ENCODE measurements around the gene MIA. TPM values are rescaled to one million over a fixed set of nuclear protein-coding genes. Genes with fewer than 3 reads are reported as not detected.

The MIA gene
- total and polyA plus RNA-seq, 2 of the 4 experiments (the other 2 are of a cell fraction) = 0.44 TPM; not detected in 1

DNA sequence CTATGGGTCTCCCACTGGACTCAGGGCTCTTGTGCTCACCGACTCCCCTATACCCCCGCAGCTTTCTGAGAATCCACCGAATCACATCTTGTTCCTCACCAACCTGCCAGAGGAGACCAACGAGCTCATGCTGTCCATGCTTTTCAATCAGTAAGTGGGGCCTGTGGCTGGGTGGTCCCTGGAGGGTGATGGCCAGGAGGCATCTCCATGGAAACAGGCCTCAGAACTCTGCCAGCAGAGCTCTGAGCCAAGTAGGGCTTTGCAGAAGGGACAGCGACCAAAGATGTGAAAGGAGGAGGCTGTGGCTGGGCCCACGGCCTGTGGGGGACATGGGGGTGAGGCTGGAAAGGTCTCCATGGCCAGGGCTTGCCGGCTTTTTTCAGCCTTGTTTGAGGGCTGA, 11.8 kb upstream of the MIA start:
- ChIA-PET POLR2A (ENCODE audit: unreplicated experiment) (no interaction called here), CTCF (no interaction called here)
- Histone ChIP-seq H3K9me1 (ENCODE audit: insufficient read depth, low read length) (peaks cover under 1% of the 10 kb centered on the region; the same call in 1 of the 2 replicates), H3K27me3 (ENCODE audit: control insufficient read depth, insufficient read depth, low read length) (no peaks in the 10 kb centered on the region), H2AK5ac (ENCODE audit: low read depth, low read length) (no peak overlapping the region), H2AK9ac (replicated peaks; ENCODE audit: low read depth, low read length, poor library complexity) (peak overlapping the region; percentile 15), H3K4me1 (ENCODE audit: control insufficient read depth, insufficient read depth, low read length) (no peaks in the 10 kb centered on the region), H4K8ac (ENCODE audit: low read depth in 2 of 2, low read length in 2 of 2) (no peak overlapping the region), H3K14ac (replicated peaks; ENCODE audit: low read depth, low read length) (no peak overlapping the region), H3K4me3 (ENCODE audit: insufficient read depth, low read depth, low read length) (no peak overlapping the region), H2BK120ac (ENCODE audit: low read depth, low read length) (no peak overlapping the region), H4K91ac (ENCODE audit: insufficient read depth, low read depth, low read length) (no peak overlapping the region), H4K20me1 (ENCODE audit: insufficient read depth, low read length) (peaks cover 8% of the 10 kb centered on the region), H3K18ac (ENCODE audit: low read depth, low read length) (no peak overlapping the region), H3K4me2 (ENCODE audit: low read depth, low read length) (no peak overlapping the region), H2BK15ac (ENCODE audit: low read depth, low read length) (no peak overlapping the region), H2BK5ac (ENCODE audit: low read depth, low read length, poor library complexity, severe bottlenecking) (no peak overlapping the region), H3K56ac (ENCODE audit: extremely low read depth, insufficient read depth, low read length) (no peak overlapping the region), H3K4ac (ENCODE audit: low read depth, low read length) (no peak overlapping the region), H3K36me3 (ENCODE audit: control insufficient read depth, insufficient read depth, low read length) (peaks cover 75% of the 10 kb centered on the region), H4K5ac (ENCODE audit: low read depth, low read length) (no peak overlapping the region), H3K9me3 (ENCODE audit: control insufficient read depth, insufficient read depth, low read length) (no peaks in the 10 kb centered on the region), H3K79me1 (ENCODE audit: low read depth in 1 of 2, low read length in 2 of 2) (peaks cover 26 to 35% of the 10 kb centered on the region in 2 experiments), H2AFZ (replicated peaks; ENCODE audit: low read length, poor library complexity) (no peak overlapping the region), H2BK20ac (ENCODE audit: low read depth, low read length) (no peak overlapping the region), H3K27ac (ENCODE audit: insufficient read depth, low read length) (no peak overlapping the region), H3K23ac (ENCODE audit: low read depth, low read length) (no peak overlapping the region), H3K9ac (ENCODE audit: low read depth, low read length) (no peak overlapping the region)
- intact Hi-C loops (cut with micrococcal nuclease) (no loop called here), in situ Hi-C loops (cut with MboI; ENCODE audit: low sequenced_read_pairs) (no loop called here), dilution Hi-C loops (cut with HindIII; ENCODE audit: low sequenced_read_pairs, unreplicated experiment) (no loop called here)
- 86% methylated on average over 1 of the region's 7 CpGs; no CpG with 5 or more reads in 1 of the 2 experiments for WGBS, 2 experiments (ENCODE audit: extremely low coverage in 2 of 2, insufficient read length in 1 of 2)
- ATAC-seq (ENCODE audit: low read depth) (no peak), DNase-seq (no peak)
- TF ChIP-seq SMC3 (IDR thresholded peaks at IDR 0.05; ENCODE audit: low read depth, low read length) = no peak
- TF ChIP-seq, protein P1, sequence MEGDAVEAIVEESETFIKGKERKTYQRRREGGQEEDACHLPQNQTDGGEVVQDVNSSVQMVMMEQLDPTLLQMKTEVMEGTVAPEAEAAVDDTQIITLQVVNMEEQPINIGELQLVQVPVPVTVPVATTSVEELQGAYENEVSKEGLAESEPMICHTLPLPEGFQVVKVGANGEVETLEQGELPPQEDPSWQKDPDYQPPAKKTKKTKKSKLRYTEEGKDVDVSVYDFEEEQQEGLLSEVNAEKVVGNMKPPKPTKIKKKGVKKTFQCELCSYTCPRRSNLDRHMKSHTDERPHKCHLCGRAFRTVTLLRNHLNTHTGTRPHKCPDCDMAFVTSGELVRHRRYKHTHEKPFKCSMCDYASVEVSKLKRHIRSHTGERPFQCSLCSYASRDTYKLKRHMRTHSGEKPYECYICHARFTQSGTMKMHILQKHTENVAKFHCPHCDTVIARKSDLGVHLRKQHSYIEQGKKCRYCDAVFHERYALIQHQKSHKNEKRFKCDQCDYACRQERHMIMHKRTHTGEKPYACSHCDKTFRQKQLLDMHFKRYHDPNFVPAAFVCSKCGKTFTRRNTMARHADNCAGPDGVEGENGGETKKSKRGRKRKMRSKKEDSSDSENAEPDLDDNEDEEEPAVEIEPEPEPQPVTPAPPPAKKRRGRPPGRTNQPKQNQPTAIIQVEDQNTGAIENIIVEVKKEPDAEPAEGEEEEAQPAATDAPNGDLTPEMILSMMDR (conservative IDR thresholded peaks at IDR 0.05; ENCODE audit: low read depth, low read length) = no peak
- TF ChIP-seq RAD21 (IDR thresholded peaks at IDR 0.05; ENCODE audit: low read length) = no peak
- no peak for TF ChIP-seq CEBPB (IDR thresholded peaks at IDR 0.05; ENCODE audit: low read depth, low read length)
- BruUV-seq (replicated peaks) = no TSS peak
